SK-N-MC (cell line): ENCODE measurements around the gene KCNQ1OT1.

ENCODE experiments used
- EZH2 ChIP-seq: fragments of 200-600 bp; sonication (generic); IDR thresholded peaks from one replicate; pipeline ENCODE4 v1.6.1; 2017; ENCODE audit warnings: antibody characterized with exemption
- FOXP2 ChIP-seq: optimal IDR thresholded peaks from 2 replicates; pipeline ENCODE3; 2011; ENCODE audit warnings: mild to moderate bottlenecking, moderate library complexity; ENCODE audit not compliant: insufficient read depth; ENCODE audit errors: extremely low read length, control extremely low read depth
- POLR2AphosphoS5 ChIP-seq: IDR thresholded peaks from 2 replicates; pipeline ENCODE4 v1.6.1; 2012; ENCODE audit warnings: mild to moderate bottlenecking, low read depth, low read length, borderline replicate concordance

DNA sequence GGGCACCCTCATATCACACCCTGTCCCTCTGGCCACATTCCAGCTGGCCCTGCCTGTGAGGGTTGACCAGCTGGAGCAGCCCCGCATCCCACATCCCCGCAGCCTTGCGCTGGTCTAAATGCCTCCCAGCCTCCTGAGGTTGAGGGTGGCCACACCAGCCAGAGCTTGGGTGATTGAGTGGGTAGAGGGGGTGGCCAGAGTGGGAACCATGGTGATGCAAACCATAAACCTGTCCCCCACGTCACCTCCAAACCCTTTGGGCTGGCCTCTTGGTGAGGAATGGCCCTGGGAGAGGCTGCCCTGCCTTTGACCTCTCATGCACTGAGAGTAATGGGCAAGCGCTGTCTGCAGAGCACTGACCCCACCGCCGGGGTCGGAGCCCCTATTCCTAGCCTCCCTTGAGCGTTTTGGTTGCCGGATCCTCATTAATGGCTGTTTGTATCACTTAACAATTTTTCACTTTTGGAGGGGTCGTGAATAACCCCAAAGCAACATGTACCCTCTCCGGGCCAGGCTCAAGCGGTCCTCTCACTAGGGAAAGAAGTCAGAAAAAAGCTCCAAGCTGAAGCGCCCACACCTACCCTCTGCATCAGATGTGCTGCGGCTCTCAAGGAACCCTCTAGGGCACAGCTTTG, 16.0 kb upstream of the KCNQ1OT1 start:
- no peak for TF ChIP-seq EZH2
- TF ChIP-seq POLR2AphosphoS5: no peak
- TF ChIP-seq FOXP2: no peak
